ENCODE results near the gene FBLN5. TPM values are rescaled to one million over a fixed set of nuclear protein-coding genes. Genes with fewer than 3 reads are reported as not detected.

FBLN5 gene, protein sequence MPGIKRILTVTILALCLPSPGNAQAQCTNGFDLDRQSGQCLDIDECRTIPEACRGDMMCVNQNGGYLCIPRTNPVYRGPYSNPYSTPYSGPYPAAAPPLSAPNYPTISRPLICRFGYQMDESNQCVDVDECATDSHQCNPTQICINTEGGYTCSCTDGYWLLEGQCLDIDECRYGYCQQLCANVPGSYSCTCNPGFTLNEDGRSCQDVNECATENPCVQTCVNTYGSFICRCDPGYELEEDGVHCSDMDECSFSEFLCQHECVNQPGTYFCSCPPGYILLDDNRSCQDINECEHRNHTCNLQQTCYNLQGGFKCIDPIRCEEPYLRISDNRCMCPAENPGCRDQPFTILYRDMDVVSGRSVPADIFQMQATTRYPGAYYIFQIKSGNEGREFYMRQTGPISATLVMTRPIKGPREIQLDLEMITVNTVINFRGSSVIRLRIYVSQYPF
- total RNA-seq: 0.26 and 0.89 TPM in 2 replicates

DNA sequence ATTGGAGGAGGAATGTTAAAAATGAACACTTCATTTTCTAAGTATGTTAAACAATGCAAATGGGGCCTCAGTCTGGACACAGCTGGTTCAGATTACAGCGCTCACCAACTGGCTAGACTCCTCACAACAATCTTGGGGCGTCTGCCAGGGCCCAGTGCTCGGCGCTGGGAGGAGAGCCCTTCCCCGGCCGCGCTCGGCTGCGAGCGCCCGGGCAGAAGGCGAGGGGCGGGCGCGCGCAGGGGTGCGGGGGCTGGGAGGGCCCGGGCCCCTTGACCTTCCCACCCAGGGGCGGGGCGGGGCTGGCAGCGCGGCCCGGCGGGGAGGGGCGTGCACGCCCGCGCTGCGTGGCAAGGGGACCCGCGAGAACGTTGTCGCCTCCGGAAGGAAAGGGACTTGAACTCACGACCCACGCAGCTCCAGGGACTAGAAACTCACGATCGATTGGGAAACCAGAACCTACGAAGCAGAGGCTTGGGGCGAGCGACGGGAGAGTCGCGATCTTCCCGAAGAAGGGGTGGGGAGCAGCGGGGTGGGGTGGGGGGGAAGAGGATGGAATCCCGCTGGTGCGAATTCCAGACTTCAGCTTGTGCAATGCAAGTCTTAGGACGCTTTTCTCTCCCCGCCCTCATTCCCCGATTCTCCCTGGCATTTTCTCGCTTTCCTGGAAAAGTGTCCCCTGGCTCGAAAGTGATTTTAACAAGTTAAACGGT lies at the start of gene FBLN5:
Gene FBLN5, minus strand, starts transcription at position 220 of the 710 bp plus-strand sequence. CDS start 465 bp downstream, outside the sequence.
- DNase-seq (ENCODE audit: low read depth in 2 of 2): peak in 1 of 2 donors; percentile 44

GRCh38 chr14:91996948-91997371 lies 49.5 kb upstream of the FBLN5 start:
- DNase-seq (ENCODE audit: low read depth in 2 of 2): peak; percentile 39 to 67

- peak in 1 of 2 donors; percentile 26 for DNase-seq (ENCODE audit: low read depth in 2 of 2)
Observed at GRCh38 chr14:91987192-91987591, 39.7 kb upstream of the FBLN5 start.

DNA sequence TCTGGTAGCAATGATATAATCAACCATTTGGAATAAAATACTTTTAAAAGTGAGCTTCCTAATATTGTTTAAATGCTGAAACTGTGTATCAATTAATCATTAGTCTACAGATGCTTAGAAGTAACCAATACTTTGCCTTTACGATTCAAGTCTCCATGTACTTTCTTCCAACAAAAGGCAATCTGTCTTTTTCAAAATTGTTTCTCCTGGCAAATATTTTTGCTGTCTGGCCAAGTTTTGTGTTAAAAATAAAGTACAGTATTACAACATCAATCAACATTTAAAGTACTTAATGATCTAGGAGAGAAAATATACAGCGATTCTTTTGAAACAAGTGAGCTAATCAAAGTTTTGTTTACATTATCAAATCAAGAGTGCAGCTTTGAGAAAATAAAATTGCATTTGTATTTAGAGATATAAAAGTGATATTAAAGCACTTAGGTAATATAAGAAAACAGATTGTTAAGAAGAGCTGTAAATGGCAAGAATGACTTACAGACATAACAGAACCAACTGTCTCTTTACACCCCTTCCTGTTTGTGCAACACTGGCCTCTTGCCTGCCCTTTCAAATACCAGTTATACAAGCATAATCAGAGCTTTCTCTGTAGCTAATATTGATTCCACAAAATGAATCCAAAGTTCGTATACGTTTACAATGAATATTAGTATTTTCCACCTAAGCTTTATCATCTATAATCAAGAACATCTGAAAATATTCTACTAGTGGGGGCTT lies 38.2 kb upstream of the FBLN5 start:
- DNase-seq (ENCODE audit: low read depth in 2 of 2): peak in 1 of 2 donors; percentile 54

- peak in 1 of 2 donors; percentile 58 for DNase-seq (ENCODE audit: low read depth in 2 of 2)
Observed at GRCh38 chr14:91985008-91985407, 37.5 kb upstream of the FBLN5 start.

DNA sequence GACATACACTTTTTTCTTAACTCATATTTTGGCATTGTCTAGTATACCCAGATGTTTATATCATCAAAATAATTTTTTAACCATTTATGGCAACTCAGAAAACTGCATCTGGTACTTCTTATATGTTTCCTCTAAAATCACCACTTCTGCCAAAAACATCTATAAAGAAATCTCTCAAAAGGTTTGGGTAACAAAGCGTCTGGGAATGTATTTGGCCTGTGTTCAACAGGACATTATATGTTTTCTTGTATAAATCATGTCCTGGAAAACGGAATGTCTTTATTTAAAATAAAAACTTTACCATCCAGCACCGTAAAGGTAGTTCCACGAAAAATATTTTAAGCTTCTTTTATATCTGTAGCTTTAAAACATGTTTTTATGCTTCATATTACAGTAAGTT lies 36.1 kb upstream of the FBLN5 start:
- peak in 1 of 2 donors; percentile 67 for DNase-seq (ENCODE audit: low read depth in 2 of 2)

DNA sequence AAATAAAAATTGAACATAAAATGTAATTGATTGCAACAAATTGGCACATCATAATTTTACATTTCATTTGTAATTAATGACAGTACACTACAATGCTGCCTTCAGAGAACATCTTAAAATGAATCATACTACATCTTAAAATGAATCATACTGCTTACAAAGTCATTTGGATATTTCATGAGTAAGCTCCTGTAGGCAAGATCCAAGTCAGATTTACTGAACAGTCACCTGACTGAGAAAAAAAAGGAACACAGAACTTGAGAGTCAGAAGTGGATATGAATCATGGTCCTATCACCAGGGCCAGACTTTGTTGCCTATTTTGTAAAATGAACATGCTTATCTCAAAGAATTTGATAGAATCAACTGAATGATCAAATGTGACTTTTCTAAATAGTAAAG lies 32.7 kb upstream of the FBLN5 start:
- DNase-seq (ENCODE audit: low read depth in 2 of 2): peak in 1 of 2 donors; percentile 94

- no peak for DNase-seq (ENCODE audit: low read depth in 2 of 2)
Observed at GRCh38 chr14:91977884-91978283, 30.4 kb upstream of the FBLN5 start.

GRCh38 chr14:91975763-91976162 lies 28.3 kb upstream of the FBLN5 start:
- DNase-seq (ENCODE audit: low read depth in 2 of 2): no peak

DNA sequence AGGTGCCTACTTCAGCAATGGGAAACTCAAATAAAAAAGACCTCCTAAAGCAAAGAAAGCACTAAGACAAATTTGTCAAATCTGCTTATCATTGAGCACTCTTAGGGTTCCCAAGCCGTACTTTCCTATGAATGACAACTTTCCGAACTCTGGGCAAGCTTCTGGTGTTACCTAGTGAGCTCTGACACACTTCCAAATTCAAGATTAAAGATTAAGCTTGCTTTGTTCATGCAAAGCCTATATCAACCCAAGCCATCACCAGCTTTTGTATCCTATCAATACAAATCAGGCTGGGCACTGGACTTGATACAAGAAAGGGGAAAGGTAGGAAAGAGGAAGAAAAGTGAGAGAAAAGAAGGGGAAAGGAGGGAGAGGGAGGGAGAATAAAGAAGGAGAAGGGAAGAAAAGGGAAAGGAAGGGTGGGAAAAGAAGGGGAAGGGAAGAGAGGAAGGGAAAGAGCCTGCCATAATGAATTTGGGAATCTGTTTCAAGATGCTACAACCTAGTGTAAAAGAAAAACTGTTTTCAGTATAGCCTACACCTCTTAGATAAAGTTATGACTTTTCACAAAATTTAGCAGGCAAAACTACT lies 23.8 kb upstream of the FBLN5 start:
- no peak for DNase-seq (ENCODE audit: low read depth in 2 of 2)

DNA sequence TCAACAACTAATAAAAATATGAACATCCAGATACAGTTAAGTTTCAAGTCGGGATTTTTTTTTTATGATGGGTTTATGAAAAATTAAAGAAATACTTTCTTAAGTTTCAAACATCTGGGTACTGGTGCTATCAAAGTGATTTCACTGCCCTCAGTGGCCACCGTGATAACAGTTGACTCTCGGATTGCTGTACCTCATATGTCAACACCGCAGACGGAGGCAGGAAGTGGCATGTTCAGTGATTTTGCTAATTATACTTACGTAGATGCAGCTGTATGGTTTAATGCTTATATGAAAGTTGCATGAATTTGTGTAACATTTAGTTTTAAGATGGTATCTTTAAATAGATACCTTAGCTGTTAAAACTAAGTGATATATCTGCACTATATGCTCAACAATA lies 20.8 kb upstream of the FBLN5 start:
- DNase-seq (ENCODE audit: low read depth in 2 of 2): no peak

- DNase-seq (ENCODE audit: low read depth in 2 of 2): no peak
Observed at GRCh38 chr14:91964724-91965123, 17.2 kb upstream of the FBLN5 start.

DNA sequence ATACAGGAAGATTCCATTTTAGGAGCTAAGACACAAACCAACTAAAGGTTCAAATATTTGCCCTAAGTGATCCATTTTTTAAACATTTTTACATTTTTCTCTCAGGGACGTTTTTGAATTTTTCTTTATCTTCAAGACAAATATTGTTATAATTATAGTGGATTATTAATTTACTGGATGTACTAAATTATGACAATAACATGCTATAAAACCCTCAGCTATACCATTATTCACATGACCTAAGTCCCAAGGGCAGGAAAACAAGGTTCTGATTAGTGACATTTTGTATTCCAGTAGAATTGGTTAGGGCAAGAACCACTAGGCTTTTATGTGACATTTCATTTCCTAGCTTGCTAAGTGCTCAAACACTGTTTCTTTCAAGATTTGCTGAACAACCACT lies 16.5 kb upstream of the FBLN5 start:
- DNase-seq (ENCODE audit: low read depth in 2 of 2): no peak

- no peak for DNase-seq (ENCODE audit: low read depth in 2 of 2)
Observed at GRCh38 chr14:91963465-91963864, 16.0 kb upstream of the FBLN5 start.

DNA sequence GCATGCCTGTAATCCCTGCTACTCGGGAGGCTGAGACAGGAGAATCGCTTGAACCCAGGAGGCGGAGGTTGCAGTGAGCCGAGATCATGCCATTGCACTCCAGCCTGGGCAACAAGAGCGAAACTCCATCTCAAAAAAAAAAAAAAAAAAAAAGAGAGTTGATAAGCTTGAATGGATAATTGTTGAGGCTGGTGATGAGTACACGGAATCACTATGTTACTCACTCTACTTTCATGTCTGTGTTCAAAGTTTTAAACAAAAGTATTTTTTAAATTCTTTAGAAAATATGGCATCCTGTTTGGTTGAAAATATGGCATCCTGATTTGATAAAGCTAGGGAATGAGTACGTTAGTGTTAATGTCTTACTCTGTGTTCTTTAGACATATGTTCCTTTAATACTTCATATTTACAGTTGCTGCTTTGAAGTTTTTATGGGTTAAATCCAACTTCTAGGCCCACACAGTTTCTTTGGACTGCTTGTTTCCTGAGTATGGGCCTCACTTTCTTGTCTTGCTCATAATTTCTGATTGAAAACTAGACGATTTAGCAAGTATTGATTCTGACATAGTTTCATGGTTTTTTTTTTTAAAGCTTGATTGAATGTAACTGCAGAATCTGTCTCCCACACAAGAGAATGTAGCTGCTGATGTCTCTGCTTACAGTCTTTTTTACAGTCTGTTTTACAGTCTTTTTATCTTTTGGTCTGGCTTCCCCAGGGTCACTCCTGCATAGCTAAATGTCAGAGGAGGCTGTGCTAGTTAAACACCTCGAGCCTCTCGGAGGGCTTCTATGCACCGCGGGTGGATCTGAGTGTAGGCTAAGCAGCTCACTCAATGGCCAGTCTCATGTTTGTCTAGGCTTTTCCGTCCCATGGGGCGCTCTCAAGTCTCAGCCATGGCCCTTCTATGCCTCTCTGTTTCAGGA lies 14.1 kb upstream of the FBLN5 start:
- DNase-seq (ENCODE audit: low read depth in 2 of 2): no peak

DNA sequence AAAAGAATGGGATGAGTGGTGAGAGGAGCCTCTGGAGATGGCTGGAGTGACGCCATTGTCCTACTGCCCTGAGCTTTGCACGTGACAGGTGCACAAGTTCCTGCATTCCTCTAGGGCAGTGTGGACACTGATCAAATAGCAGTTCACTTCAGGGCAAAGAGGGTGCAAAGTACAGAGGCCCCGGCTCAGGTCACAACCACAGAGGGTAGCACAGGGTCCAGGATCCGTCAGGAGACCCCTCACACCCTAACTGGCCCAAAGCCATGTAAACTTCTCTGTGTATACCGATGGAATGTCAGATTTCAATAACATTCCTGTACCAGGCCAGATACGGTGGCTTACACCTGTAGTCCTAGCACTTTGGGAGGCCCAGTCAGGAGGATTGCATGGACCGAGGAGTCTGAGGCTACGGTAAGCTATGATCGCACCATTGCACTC lies 10.4 kb upstream of the FBLN5 start:
- no peak for DNase-seq (ENCODE audit: low read depth in 2 of 2)

DNA sequence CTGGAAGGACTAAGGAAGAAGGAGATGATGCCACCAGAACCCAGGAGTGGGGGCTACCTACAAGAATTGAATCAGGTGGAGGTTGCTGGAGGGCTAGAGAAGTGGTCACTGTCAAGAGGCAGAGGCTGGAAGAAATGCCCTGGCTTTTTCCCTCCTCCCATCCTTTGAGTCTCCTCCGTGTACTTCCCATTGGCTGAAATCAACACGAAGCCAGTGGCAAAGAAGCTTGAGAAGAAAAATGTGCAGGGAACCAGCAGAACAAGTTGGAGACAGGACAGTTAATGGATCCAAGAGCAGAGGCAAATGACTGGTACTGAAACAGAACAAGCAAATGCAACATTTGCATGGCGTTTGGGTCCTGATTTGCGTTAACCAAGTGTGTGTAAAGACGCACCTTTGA lies 9.1 kb upstream of the FBLN5 start:
- DNase-seq (ENCODE audit: low read depth in 2 of 2): no peak

- no peak for DNase-seq (ENCODE audit: low read depth in 2 of 2)
Observed at GRCh38 chr14:91955168-91955567, 7.7 kb upstream of the FBLN5 start.

DNA sequence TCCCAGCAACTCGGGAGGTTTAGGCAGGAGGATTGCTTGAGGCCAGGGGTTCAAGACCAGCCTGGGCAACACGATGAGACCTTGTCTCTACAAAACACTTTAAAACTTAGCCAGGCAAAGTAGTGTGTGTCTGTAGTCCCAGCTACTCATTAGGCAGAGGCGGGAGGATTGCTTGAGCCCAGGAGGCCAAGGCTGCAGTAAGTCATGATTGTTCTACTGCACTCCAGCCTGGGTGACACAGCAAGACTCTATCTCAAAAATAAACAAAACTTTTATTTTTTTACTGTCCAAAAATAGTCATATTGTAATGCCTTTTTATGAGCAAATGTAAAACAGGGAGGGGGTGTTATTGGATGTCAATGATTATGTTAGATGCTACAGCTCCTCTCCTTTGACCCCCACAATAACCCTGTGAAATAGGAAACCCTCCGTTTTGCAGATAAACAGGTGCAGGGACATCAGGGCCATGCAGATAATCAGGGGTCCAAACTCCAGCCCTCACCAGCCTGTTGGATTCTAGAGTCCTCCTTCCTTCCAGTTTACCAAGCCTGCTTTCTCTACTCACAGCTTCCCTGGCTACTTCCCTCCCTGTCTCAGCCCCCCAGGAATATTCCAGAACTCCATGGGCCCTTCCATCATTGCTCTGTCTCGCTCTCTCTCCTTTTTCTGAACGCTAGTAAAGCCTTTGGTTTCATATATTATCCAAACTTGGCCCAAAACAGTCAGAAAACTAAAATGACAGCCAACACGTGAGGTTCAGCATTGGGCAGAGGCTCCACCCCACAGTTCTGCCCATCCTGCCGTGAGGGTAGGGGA lies 5.9 kb upstream of the FBLN5 start:
- no peak for DNase-seq (ENCODE audit: low read depth in 2 of 2)
